T-helper 17 cell (primary cell): Measurements from ENCODE around the gene BBC3. TPM values are rescaled to one million over a fixed set of nuclear protein-coding genes. Genes with fewer than 3 reads are reported as not detected.
A peak's percentile ranks its signal among the peaks of the same experiment; 100 is the strongest.
"Not testable (repeated sequence)": the region's sequence is repeated elsewhere in the genome, so short reads cannot be mapped to it uniquely, and the experiment has no call there.

Source experiments
- ATAC-seq: fragments of 150-1000 bp; cut with Tn5 transposase; 2 replicates; pipeline ENCODE4 v1.10.0; 2021; ENCODE audit warnings: mild to moderate bottlenecking, moderate library complexity
- DNase-seq, 3 donors: peaks; one replicate each; pipeline versions ENCODE4 v3.0.0 to v3.0.0-alpha.2; 2020 to 2021
- H3K9me3 ChIP-seq: one replicate; pipeline ENCODE4 v1.7.0; 2013; ENCODE audit warnings: low read length, mild to moderate bottlenecking; ENCODE audit not compliant: control insufficient read depth, poor library complexity, severe bottlenecking
- H3K27ac Mint-ChIP-seq: one replicate; pipeline ENCODE4 v1.8.0; 2022; ENCODE audit warnings: mild to moderate bottlenecking, moderate library complexity, mixed read lengths
- H3K27me3 Mint-ChIP-seq: one replicate; pipeline ENCODE4 v1.8.0; 2022; ENCODE audit warnings: mixed read lengths
- H3K36me3 Mint-ChIP-seq: one replicate; pipeline ENCODE4 v1.8.0; 2022; ENCODE audit warnings: low read depth, mixed read lengths
- H3K4me1 Mint-ChIP-seq: one replicate; pipeline ENCODE4 v1.8.0; 2022; ENCODE audit warnings: mild to moderate bottlenecking, mixed read lengths
- H3K4me3 Mint-ChIP-seq: one replicate; pipeline ENCODE4 v1.8.0; 2022; ENCODE audit warnings: mild to moderate bottlenecking, moderate library complexity, mixed read lengths
- total RNA-seq, 4 donors: library from RNA in 2 of 4; stranded (reverse) in 2 of 4; gene quantifications; one replicate each; pipeline ENCODE4 v1.2.3 and lab custom pipeline; 2022 to 2026

BBC3 gene
- total RNA-seq, result 10 to 100 TPM; 32.4 to 40.2 TPM
- 24.6 to 26.9 reads per million in 2 donors for total RNA-seq (lab: John Stamatoyannopoulos, UW)

- no peaks in the 10 kb centered on the region for H3K9me3 ChIP-seq
- peak within 1 kb of the TSS; percentile 81 for H3K4me3 Mint-ChIP-seq
- ATAC-seq (no peak), DNase-seq (peak in 1 of 3 donors; percentile 23)
- no peaks in the 10 kb centered on the region for H3K36me3 Mint-ChIP-seq
- H3K27ac Mint-ChIP-seq, result peak within 1 kb of the TSS; percentile 82
- H3K27me3 Mint-ChIP-seq, result no peaks in the 10 kb centered on the region
- H3K4me1 Mint-ChIP-seq, result peaks cover 20% of the 10 kb centered on the region
Measured at GRCh38 chr19:47230921-47231214, at the start of gene BBC3. Gene BBC3, minus strand, starts transcription at chr19:47231199. Its CDS starts 2,768 bp downstream, at chr19:47228431.

GRCh38 chr19:47280183-47280797 is 49.3 kb upstream of the BBC3 start:
- Mint-ChIP-seq H3K4me1 (peaks cover 20% of the 10 kb centered on the region), H3K36me3 (no peaks in the 10 kb centered on the region), H3K27ac (no peak overlapping the region), H3K27me3 (no peaks in the 10 kb centered on the region), H3K4me3 (no peak overlapping the region)
- H3K9me3 ChIP-seq, result no peaks in the 10 kb centered on the region
- ATAC-seq (peak; percentile 73), DNase-seq (peak in 1 of 3 donors; percentile 48)

GRCh38 chr19:47276513-47276912 is 45.5 kb upstream of the BBC3 start:
- H3K4me3 Mint-ChIP-seq, ATAC-seq, H3K27ac Mint-ChIP-seq: not testable (repeated sequence)

GRCh38 chr19:47275791-47276461 is 44.9 kb upstream of the BBC3 start:
- no peaks in the 10 kb centered on the region for H3K9me3 ChIP-seq
- Mint-ChIP-seq H3K27ac (no peak overlapping the region), H3K36me3 (no peaks in the 10 kb centered on the region), H3K4me3 (peak overlapping the region; percentile 85), H3K27me3 (no peaks in the 10 kb centered on the region), H3K4me1 (peaks cover 18% of the 10 kb centered on the region)
- no peak for ATAC-seq
- DNase-seq, result no peak

More at GRCh38 chr19:47276513-47276912, 45.5 kb upstream of the BBC3 start:
- H3K4me1 Mint-ChIP-seq, result peaks cover 18% of the 10 kb centered on the region
- not testable (repeated sequence) for H3K27me3 Mint-ChIP-seq, H3K36me3 Mint-ChIP-seq, DNase-seq, H3K9me3 ChIP-seq

GRCh38 chr19:47274891-47275761 is 44.1 kb upstream of the BBC3 start:
- H3K36me3 Mint-ChIP-seq, result peaks cover 2% of the 10 kb centered on the region
- no peak overlapping the region for H3K27ac Mint-ChIP-seq
- H3K4me1 Mint-ChIP-seq, result peaks cover 18% of the 10 kb centered on the region
- no peaks in the 10 kb centered on the region for H3K27me3 Mint-ChIP-seq
- DNase-seq (no peak), ATAC-seq (peak; percentile 28)
- H3K4me3 Mint-ChIP-seq, result peak overlapping the region; percentile 85
- no peaks in the 10 kb centered on the region for H3K9me3 ChIP-seq

GRCh38 chr19:47274071-47274890 is 43.3 kb upstream of the BBC3 start, which contains the start of gene INAFM1:
Gene INAFM1, plus strand, starts transcription at chr19:47274885. Its CDS starts 35 bp downstream, at chr19:47274920.
- Mint-ChIP-seq H3K27ac (peak within 1 kb of the TSS; percentile 97), H3K36me3 (peaks cover 3% of the 10 kb centered on the region), H3K4me3 (peak within 1 kb of the TSS; percentile 96), H3K27me3 (no peaks in the 10 kb centered on the region), H3K4me1 (peaks cover 18% of the 10 kb centered on the region)
- no peaks in the 10 kb centered on the region for H3K9me3 ChIP-seq
- ATAC-seq, result peak; percentile 78
- peak; percentile 99 to 100 (median 100) for DNase-seq

- Mint-ChIP-seq H3K27me3 (no peaks in the 10 kb centered on the region), H3K4me1 (peaks cover 18% of the 10 kb centered on the region), H3K36me3 (peaks cover 3% of the 10 kb centered on the region), H3K27ac (peak overlapping the region; percentile 97), H3K4me3 (peak overlapping the region; percentile 96)
- H3K9me3 ChIP-seq, result no peaks in the 10 kb centered on the region
- DNase-seq (peak; percentile 81 to 82 (median 82)), ATAC-seq (peak; percentile 72)
Measured at GRCh38 chr19:47273313-47274070, 42.5 kb upstream of the BBC3 start.

- DNase-seq, result peak in 1 of 3 donors; percentile 26
- peak overlapping the region; percentile 96 for H3K4me3 Mint-ChIP-seq
- peaks cover 3% of the 10 kb centered on the region for H3K36me3 Mint-ChIP-seq
- ATAC-seq, result no peak
- peak overlapping the region; percentile 97 for H3K27ac Mint-ChIP-seq
- H3K9me3 ChIP-seq, result no peaks in the 10 kb centered on the region
- H3K27me3 Mint-ChIP-seq, result no peaks in the 10 kb centered on the region
- H3K4me1 Mint-ChIP-seq, result peaks cover 16% of the 10 kb centered on the region
Measured at GRCh38 chr19:47272448-47273312, 41.7 kb upstream of the BBC3 start.

- ATAC-seq (no peak), DNase-seq (no peak)
- H3K27me3 Mint-ChIP-seq, result no peaks in the 10 kb centered on the region
- H3K9me3 ChIP-seq, result no peaks in the 10 kb centered on the region
- H3K4me3 Mint-ChIP-seq, result no peak overlapping the region
- H3K27ac Mint-ChIP-seq, result peak overlapping the region; percentile 97
- peaks cover 3% of the 10 kb centered on the region for H3K36me3 Mint-ChIP-seq
- H3K4me1 Mint-ChIP-seq, result peaks cover 16% of the 10 kb centered on the region
Measured at GRCh38 chr19:47271949-47272348, 41.0 kb upstream of the BBC3 start.

- Mint-ChIP-seq H3K36me3 (peaks cover 3% of the 10 kb centered on the region), H3K27me3 (no peaks in the 10 kb centered on the region), H3K27ac (no peak overlapping the region), H3K4me3 (no peak overlapping the region), H3K4me1 (peaks cover 10% of the 10 kb centered on the region)
- H3K9me3 ChIP-seq, result no peaks in the 10 kb centered on the region
- ATAC-seq, result no peak
- no peak for DNase-seq
Measured at GRCh38 chr19:47270408-47270807, 39.4 kb upstream of the BBC3 start.

GRCh38 chr19:47269596-47269995 is 38.6 kb upstream of the BBC3 start:
- ATAC-seq (no peak), DNase-seq (no peak)
- Mint-ChIP-seq H3K27me3 (no peaks in the 10 kb centered on the region), H3K36me3 (peaks cover 3% of the 10 kb centered on the region), H3K27ac (no peak overlapping the region), H3K4me1 (peaks cover 9% of the 10 kb centered on the region), H3K4me3 (no peak overlapping the region)
- no peaks in the 10 kb centered on the region for H3K9me3 ChIP-seq
